OCI-LY1 (cell line): Measurements from ENCODE around the gene PCDHGA1.

Experiments
- EZH2 ChIP-seq: fragments of 200-600 bp; sonication (generic), shearing (Covaris generic); IDR thresholded peaks from 2 replicates; pipeline ENCODE4 v1.8.0; 2017; ENCODE audit warnings: borderline replicate concordance, mixed run types, mild to moderate bottlenecking, antibody characterized with exemption, low read length, moderate library complexity, mixed read lengths
- TF ChIP-seq, protein P1 (sequence below): fragments of 200-600 bp; sonication (generic), shearing (Covaris generic); IDR thresholded peaks from 2 replicates; pipeline ENCODE4 v1.5.1; 2017; ENCODE audit warnings: mild to moderate bottlenecking, antibody characterized with exemption, low read length, moderate library complexity, mixed read lengths

- TF ChIP-seq, protein P1, sequence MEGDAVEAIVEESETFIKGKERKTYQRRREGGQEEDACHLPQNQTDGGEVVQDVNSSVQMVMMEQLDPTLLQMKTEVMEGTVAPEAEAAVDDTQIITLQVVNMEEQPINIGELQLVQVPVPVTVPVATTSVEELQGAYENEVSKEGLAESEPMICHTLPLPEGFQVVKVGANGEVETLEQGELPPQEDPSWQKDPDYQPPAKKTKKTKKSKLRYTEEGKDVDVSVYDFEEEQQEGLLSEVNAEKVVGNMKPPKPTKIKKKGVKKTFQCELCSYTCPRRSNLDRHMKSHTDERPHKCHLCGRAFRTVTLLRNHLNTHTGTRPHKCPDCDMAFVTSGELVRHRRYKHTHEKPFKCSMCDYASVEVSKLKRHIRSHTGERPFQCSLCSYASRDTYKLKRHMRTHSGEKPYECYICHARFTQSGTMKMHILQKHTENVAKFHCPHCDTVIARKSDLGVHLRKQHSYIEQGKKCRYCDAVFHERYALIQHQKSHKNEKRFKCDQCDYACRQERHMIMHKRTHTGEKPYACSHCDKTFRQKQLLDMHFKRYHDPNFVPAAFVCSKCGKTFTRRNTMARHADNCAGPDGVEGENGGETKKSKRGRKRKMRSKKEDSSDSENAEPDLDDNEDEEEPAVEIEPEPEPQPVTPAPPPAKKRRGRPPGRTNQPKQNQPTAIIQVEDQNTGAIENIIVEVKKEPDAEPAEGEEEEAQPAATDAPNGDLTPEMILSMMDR, result no peak
- TF ChIP-seq EZH2, result no peak
These were observed 189.6 kb downstream of the PCDHGA1 start for GRCh38 chr5:141519605-141520565.
